Stimulated activated naive CD8-positive, alpha-beta T cell treated with anti-CD3 and anti-CD28 coated beads, Interleukin-15, amount 100 ng/mL, for 72 hours (primary cell): Measurements from ENCODE around the gene JPT1.
"Not testable (repeated sequence)": the region's sequence is repeated elsewhere in the genome, so short reads cannot be mapped to it uniquely, and the experiment has no call there.

Experiments used
- ATAC-seq: fragments of 150-1000 bp; cut with Tn5 transposase; 2 replicates; pipeline ENCODE4 v1.10.0; 2021; ENCODE audit warnings: mild to moderate bottlenecking, moderate library complexity
- DNase-seq, 2 donors: peaks; one replicate each; pipeline ENCODE4 v3.0.0; 2021 to 2022
- H3K27ac Mint-ChIP-seq, 2 donors: one replicate each; pipeline ENCODE4 v1.8.0; 2022; ENCODE audit warnings: mild to moderate bottlenecking in 2 of 2, mixed read lengths in 2 of 2, moderate library complexity in 2 of 2
- H3K27me3 Mint-ChIP-seq: one replicate; pipeline ENCODE4 v1.8.0; 2022; ENCODE audit warnings: mixed read lengths
- H3K4me1 Mint-ChIP-seq: one replicate; pipeline ENCODE4 v1.8.0; 2022; ENCODE audit warnings: mild to moderate bottlenecking, mixed read lengths
- H3K4me3 Mint-ChIP-seq, 2 donors: one replicate each; pipeline ENCODE4 v1.8.0; 2022; ENCODE audit warnings: mild to moderate bottlenecking in 2 of 2, mixed read lengths in 2 of 2, moderate library complexity in 1 of 2
- H3K9me3 Mint-ChIP-seq, 2 donors: one replicate each; pipeline ENCODE4 v1.8.0; 2022; ENCODE audit warnings: mixed read lengths in 2 of 2

JPT1 gene

GRCh38 chr17:75142236-75142971 is 11.9 kb downstream of the JPT1 start:
- Mint-ChIP-seq H3K27ac (no peak overlapping the region), H3K27me3 (no peaks in the 10 kb centered on the region), H3K4me1 (peaks cover 10% of the 10 kb centered on the region), H3K4me3 (no peak overlapping the region), H3K9me3 (no peaks in the 10 kb centered on the region)
- ATAC-seq: no peak
- no peak for DNase-seq

- no peak overlapping the region for H3K4me3 Mint-ChIP-seq
- H3K9me3 Mint-ChIP-seq: no peaks in the 10 kb centered on the region
- no peaks in the 10 kb centered on the region for H3K27me3 Mint-ChIP-seq
- no peak overlapping the region for H3K27ac Mint-ChIP-seq
- ATAC-seq (no peak), DNase-seq (no peak)
- peaks cover 10% of the 10 kb centered on the region for H3K4me1 Mint-ChIP-seq
Observed at GRCh38 chr17:75138519-75138918, 15.8 kb downstream of the JPT1 start.

- H3K4me1 Mint-ChIP-seq: peaks cover 10% of the 10 kb centered on the region
- not testable (repeated sequence) for H3K27ac Mint-ChIP-seq, ATAC-seq, H3K4me3 Mint-ChIP-seq, H3K9me3 Mint-ChIP-seq, DNase-seq, H3K27me3 Mint-ChIP-seq
Observed at GRCh38 chr17:75137762-75138161, 16.6 kb downstream of the JPT1 start.

- ATAC-seq (no peak), DNase-seq (no peak)
- Mint-ChIP-seq H3K4me1 (peaks cover 10% of the 10 kb centered on the region), H3K27me3 (no peaks in the 10 kb centered on the region), H3K9me3 (no peaks in the 10 kb centered on the region), H3K4me3 (no peak overlapping the region), H3K27ac (peak overlapping the region; percentile 54 to 70)
Observed at GRCh38 chr17:75135946-75136345, 18.4 kb downstream of the JPT1 start.

GRCh38 chr17:75135452-75135851 is 18.9 kb downstream of the JPT1 start:
- peaks cover 13% of the 10 kb centered on the region for H3K4me1 Mint-ChIP-seq
- no peaks in the 10 kb centered on the region for H3K9me3 Mint-ChIP-seq
- H3K27me3 Mint-ChIP-seq: no peaks in the 10 kb centered on the region
- no peak for DNase-seq
- ATAC-seq: no peak
- H3K4me3 Mint-ChIP-seq: no peak overlapping the region
- peak overlapping the region; percentile 54 to 70 for H3K27ac Mint-ChIP-seq

GRCh38 chr17:75133607-75134347 is 20.5 kb downstream of the JPT1 start:
- ATAC-seq, H3K4me3 Mint-ChIP-seq: not testable (repeated sequence)
- H3K27ac Mint-ChIP-seq: peak overlapping the region; percentile 14 to 63

GRCh38 chr17:75133001-75133400 is 21.3 kb downstream of the JPT1 start:
- Mint-ChIP-seq H3K27ac (no peak overlapping the region), H3K27me3 (no peaks in the 10 kb centered on the region), H3K4me1 (peaks cover 35% of the 10 kb centered on the region), H3K9me3 (no peaks in the 10 kb centered on the region), H3K4me3 (no peak overlapping the region)
- ATAC-seq (no peak), DNase-seq (no peak)

More at GRCh38 chr17:75133607-75134347, 20.5 kb downstream of the JPT1 start:
- not testable (repeated sequence) for H3K27me3 Mint-ChIP-seq, DNase-seq, H3K9me3 Mint-ChIP-seq
- peaks cover 30% of the 10 kb centered on the region for H3K4me1 Mint-ChIP-seq

- ATAC-seq, DNase-seq, H3K9me3 Mint-ChIP-seq, H3K27me3 Mint-ChIP-seq: not testable (repeated sequence)
- peak overlapping the region; percentile 95 to 96 for H3K27ac Mint-ChIP-seq
- peak overlapping the region; percentile 91 to 95 for H3K4me3 Mint-ChIP-seq
- H3K4me1 Mint-ChIP-seq: peaks cover 37% of the 10 kb centered on the region
Observed at GRCh38 chr17:75132018-75133000, 22.0 kb downstream of the JPT1 start.

- no peaks in the 10 kb centered on the region for H3K9me3 Mint-ChIP-seq
- H3K27ac Mint-ChIP-seq: peak within 1 kb of the TSS; percentile 95 to 96
- peak within 1 kb of the TSS; percentile 91 to 95 for H3K4me3 Mint-ChIP-seq
- peaks cover 37% of the 10 kb centered on the region for H3K4me1 Mint-ChIP-seq
- DNase-seq: peak; percentile 80 to 81
- ATAC-seq: peak; percentile 92
- no peaks in the 10 kb centered on the region for H3K27me3 Mint-ChIP-seq
Observed at GRCh38 chr17:75131278-75132017, 22.9 kb downstream of the JPT1 start, which contains the start of gene NT5C. NT5C (minus strand) TSS chr17:75131742; CDS start chr17:75131707, 35 bp downstream.

- no peaks in the 10 kb centered on the region for H3K27me3 Mint-ChIP-seq
- DNase-seq: peak; percentile 53 to 54
- H3K9me3 Mint-ChIP-seq: no peaks in the 10 kb centered on the region
- peak; percentile 70 for ATAC-seq
- H3K4me3 Mint-ChIP-seq: peak overlapping the region; percentile 87 to 95
- peaks cover 43% of the 10 kb centered on the region for H3K4me1 Mint-ChIP-seq
- H3K27ac Mint-ChIP-seq: peak overlapping the region; percentile 90 to 93
Observed at GRCh38 chr17:75130632-75131277, 23.6 kb downstream of the JPT1 start.

GRCh38 chr17:75130059-75130631 is 24.2 kb downstream of the JPT1 start:
- Mint-ChIP-seq H3K9me3 (no peaks in the 10 kb centered on the region), H3K4me3 (peak overlapping the region; percentile 87 to 95), H3K27ac (peak overlapping the region; percentile 90 to 93), H3K27me3 (no peaks in the 10 kb centered on the region), H3K4me1 (peaks cover 50% of the 10 kb centered on the region)
- ATAC-seq (no peak), DNase-seq (no peak)

- Mint-ChIP-seq H3K27me3 (no peaks in the 10 kb centered on the region), H3K9me3 (no peaks in the 10 kb centered on the region), H3K4me3 (peak overlapping the region; percentile 10 to 69), H3K27ac (peak overlapping the region in 1 of 2 donors; percentile 74), H3K4me1 (peaks cover 55% of the 10 kb centered on the region)
- ATAC-seq (no peak), DNase-seq (no peak)
Observed at GRCh38 chr17:75129576-75129975, 24.7 kb downstream of the JPT1 start.

- peak overlapping the region in 1 of 2 donors; percentile 74 for H3K27ac Mint-ChIP-seq
Observed at GRCh38 chr17:75128694-75129505, 25.4 kb downstream of the JPT1 start.

More at GRCh38 chr17:75128694-75129505, 25.4 kb downstream of the JPT1 start:
- no peaks in the 10 kb centered on the region for H3K9me3 Mint-ChIP-seq
- H3K27me3 Mint-ChIP-seq: no peaks in the 10 kb centered on the region
- H3K4me3 Mint-ChIP-seq: peak overlapping the region in 1 of 2 donors; percentile 69
- no peak for ATAC-seq
- DNase-seq: no peak
- peaks cover 62% of the 10 kb centered on the region for H3K4me1 Mint-ChIP-seq
